Sigmoid colon (tissue), 7 donors: ENCODE results near the gene HOXC13. TPM values are rescaled to one million over a fixed set of nuclear protein-coding genes. Genes with fewer than 3 reads are reported as not detected.

Source experiments
- DNase-seq: peaks from one replicate; pipeline ENCODE4 v3.0.0-alpha.2; 2019
- H3K27ac ChIP-seq, 4 donors: fragments of 200-600 bp; sonication (generic); one replicate each; pipeline ENCODE4 v1.5.1; 2016 to 2019; ENCODE audit warnings: mild to moderate bottlenecking in 1 of 4
- H3K27me3 ChIP-seq, 3 donors: fragments of 200-600 bp; sonication (generic); one replicate each; pipeline ENCODE4 v1.5.1; 2019; ENCODE audit warnings: mild to moderate bottlenecking in 1 of 3
- H3K36me3 ChIP-seq, 4 donors: fragments of 200-600 bp; sonication (generic); one replicate each; pipeline ENCODE4 v1.5.1; 2016 to 2019
- H3K4me1 ChIP-seq, 4 donors: fragments of 200-600 bp; sonication (generic); one replicate each; pipeline ENCODE4 v1.5.1; 2017 to 2019
- H3K4me3 ChIP-seq, 4 donors: fragments of 200-600 bp; sonication (generic); one replicate each; pipeline ENCODE4 v1.5.1; 2017 to 2019; ENCODE audit warnings: mild to moderate bottlenecking in 2 of 4, moderate library complexity in 1 of 4
- H3K9me3 ChIP-seq, 4 donors: fragments of 200-600 bp in 3 of 4; sonication (generic) in 3 of 4; one replicate each; pipeline versions ENCODE4 v1.5.1 to v1.6.1; 2013 to 2019
- CTCF ChIP-seq, 4 experiments: fragments of 450-650 bp in 3 of 4; fragments of 200-600 bp in 1 of 4; IDR thresholded peaks; one replicate each; pipeline ENCODE4 v1.5.1; 2016 to 2019; ENCODE audit warnings: antibody characterized with exemption in 4 of 4, mild to moderate bottlenecking in 3 of 4, moderate library complexity in 2 of 4
- EP300 ChIP-seq, 4 donors: sonication (generic); formaldehyde crosslinking; IDR thresholded peaks; one replicate each; pipeline ENCODE4 v1.6.1; 2017; ENCODE audit warnings: antibody characterized with exemption in 4 of 4
- POLR2A ChIP-seq, 2 donors: fragments of 450-650 bp; IDR thresholded peaks; one replicate each; pipeline ENCODE4 v1.6.1; 2016; ENCODE audit warnings: antibody characterized with exemption in 2 of 2, mild to moderate bottlenecking in 2 of 2, moderate library complexity in 2 of 2
- POLR2AphosphoS5 ChIP-seq, 4 donors: sonication (generic); formaldehyde crosslinking; IDR thresholded peaks; one replicate each; pipeline ENCODE4 v1.6.1; 2017; ENCODE audit warnings: antibody characterized with exemption in 4 of 4
- WGBS, 2 donors: extraction: QIAGEN DNeasy Blood & Tissue Kit; methylation state at CpG; one replicate each; pipeline ENCODE4 v1.1.7; 2013; 5-methylcytosine and 5-hydroxymethylcytosine counted together
- intact Hi-C: fragments of 100-400 bp; cut with DNase I; formaldehyde crosslinking; loops from one replicate; pipeline ENCODE4 v1.15.1; 2023
- polyA plus RNA-seq, 3 donors: library from polyadenylated mRNA; stranded (reverse); fragments of 200-250 nt; gene quantifications; one replicate each; pipeline ENCODE4 v1.2.3, GENCODE V29; 2013
- total RNA-seq, 4 donors: library from RNA; depleted of rRNA; stranded (reverse); fragments of >200 nt; gene quantifications; one replicate each; pipeline ENCODE4 v1.1.0, GENCODE V29; 2016
- donor health status: healthy with polysubstance abuse.
- donor health status: Bipolar disorder and iron deficiency.
- donor health status: healthy.

Gene HOXC13
- total and polyA plus RNA-seq, 7 donors = 0.60 TPM; not detected in 6

- peaks cover 83 to 100% (median 99%) of the 10 kb centered on the region in 3 donors for H3K27me3 ChIP-seq
- intact Hi-C loops = no loop called here
- no peaks in the 10 kb centered on the region for H3K9me3 ChIP-seq
- TF ChIP-seq EP300 (IDR thresholded peaks at IDR 0.05) (no peak), POLR2A (IDR thresholded peaks at IDR 0.05) (no peak), CTCF (IDR thresholded peaks at IDR 0.05) (no peak), POLR2AphosphoS5 (IDR thresholded peaks at IDR 0.05) (no peak)
- H3K27ac ChIP-seq = no peak overlapping the region
- no peak for DNase-seq
- peak overlapping the region in 2 of 4 donors; percentile 13 to 17 for H3K4me3 ChIP-seq
- H3K4me1 ChIP-seq = peaks cover 0 to 32% (median 21%) of the 10 kb centered on the region in 4 donors
- no peaks in the 10 kb centered on the region for H3K36me3 ChIP-seq
- WGBS, 2 donors = 6 to 31% methylated on average over 21 of the region's 21 CpGs
Measured at GRCh38 chr12:53985692-53985993, 47.0 kb downstream of the HOXC13 start.

GRCh38 chr12:53985994-53986685, 47.5 kb downstream of the HOXC13 start:
- no peak for TF ChIP-seq POLR2A (IDR thresholded peaks at IDR 0.05)
- no peak for TF ChIP-seq EP300 (IDR thresholded peaks at IDR 0.05)
- TF ChIP-seq CTCF (IDR thresholded peaks at IDR 0.05) = no peak
- no peak for TF ChIP-seq POLR2AphosphoS5 (IDR thresholded peaks at IDR 0.05)
- Histone ChIP-seq H3K36me3 (no peaks in the 10 kb centered on the region), H3K4me1 (peaks cover 0 to 32% (median 21%) of the 10 kb centered on the region in 4 donors), H3K9me3 (no peaks in the 10 kb centered on the region), H3K4me3 (peak overlapping the region in 2 of 4 donors; percentile 13 to 17), H3K27ac (no peak overlapping the region), H3K27me3 (peaks cover 85 to 100% (median 99%) of the 10 kb centered on the region in 3 donors)
- 3 to 9% methylated on average over 50 of the region's 50 CpGs for WGBS, 2 donors
- intact Hi-C loops = no loop called here
- DNase-seq = no peak

- H3K36me3 ChIP-seq = no peaks in the 10 kb centered on the region
- peaks cover 89 to 100% (median 100%) of the 10 kb centered on the region in 3 donors for H3K27me3 ChIP-seq
- no peak overlapping the region for H3K27ac ChIP-seq
- peaks cover 0 to 32% (median 21%) of the 10 kb centered on the region in 4 donors for H3K4me1 ChIP-seq
- TF ChIP-seq POLR2AphosphoS5 (IDR thresholded peaks at IDR 0.05) = no peak
- no peak for TF ChIP-seq EP300 (IDR thresholded peaks at IDR 0.05)
- TF ChIP-seq POLR2A (IDR thresholded peaks at IDR 0.05) = no peak
- no peak for TF ChIP-seq CTCF (IDR thresholded peaks at IDR 0.05)
- no peaks in the 10 kb centered on the region for H3K9me3 ChIP-seq
- H3K4me3 ChIP-seq = no peak overlapping the region
- intact Hi-C loops = no loop called here
- DNase-seq = no peak
- 32 to 50% methylated on average over 21 of the region's 21 CpGs for WGBS, 2 donors
Measured at GRCh38 chr12:53986686-53987483, 48.3 kb downstream of the HOXC13 start.

- no peak for DNase-seq
- Histone ChIP-seq H3K4me3 (no peak overlapping the region), H3K36me3 (no peaks in the 10 kb centered on the region), H3K27me3 (peaks cover 89 to 100% (median 100%) of the 10 kb centered on the region in 3 donors), H3K9me3 (no peaks in the 10 kb centered on the region), H3K27ac (no peak overlapping the region), H3K4me1 (peaks cover 0 to 32% (median 21%) of the 10 kb centered on the region in 4 donors)
- no peak for TF ChIP-seq POLR2A (IDR thresholded peaks at IDR 0.05)
- TF ChIP-seq POLR2AphosphoS5 (IDR thresholded peaks at IDR 0.05) = no peak
- TF ChIP-seq EP300 (IDR thresholded peaks at IDR 0.05) = no peak
- TF ChIP-seq CTCF (IDR thresholded peaks at IDR 0.05) = no peak
- 14 to 20% methylated on average over 4 of the region's 4 CpGs for WGBS, 2 donors
- intact Hi-C loops = no loop called here
Measured at GRCh38 chr12:53987787-53988230, 49.2 kb downstream of the HOXC13 start.
